Lung (tissue), 12 donors: Measurements from ENCODE around the gene DNAI7. TPM values are rescaled to one million over a fixed set of nuclear protein-coding genes. Genes with fewer than 3 reads are reported as not detected.

ENCODE experiments used
- ATAC-seq: fragments of 200-7000 bp; cut with Tn5 transposase; one replicate; pipeline ENCODE4 v1.9.1; 2020; ENCODE audit warnings: moderate number of reproducible peaks; ENCODE audit not compliant: insufficient read depth, low FRiP score
- DNase-seq, 3 donors: peaks; one replicate each; pipeline ENCODE4 v3.0.0-alpha.2; 2013 to 2017
- H3K27ac ChIP-seq, 2 donors: one replicate each; pipeline ENCODE4 v1.5.1; 2013; ENCODE audit warnings: mild to moderate bottlenecking in 2 of 2, moderate library complexity in 2 of 2, control low read depth in 1 of 2, inconsistent platforms in 1 of 2, low read depth in 1 of 2, low read length in 1 of 2
- H3K27me3 ChIP-seq, 3 donors: one replicate each; pipeline ENCODE4 v1.5.1; 2013; ENCODE audit warnings: low read length in 2 of 3; ENCODE audit not compliant: control insufficient read depth in 3 of 3, insufficient read depth in 3 of 3
- H3K36me3 ChIP-seq, 4 donors: one replicate each; pipeline ENCODE4 v1.5.1; 2013; ENCODE audit warnings: low read length in 4 of 4, mild to moderate bottlenecking in 1 of 4, moderate library complexity in 1 of 4; ENCODE audit not compliant: control insufficient read depth in 4 of 4, insufficient read depth in 4 of 4
- H3K4me1 ChIP-seq, 5 donors: one replicate each; pipeline ENCODE4 v1.5.1; 2013; ENCODE audit warnings: low read length in 5 of 5, mild to moderate bottlenecking in 2 of 5, moderate library complexity in 1 of 5; ENCODE audit not compliant: control insufficient read depth in 5 of 5, insufficient read depth in 5 of 5
- H3K4me3 ChIP-seq: one replicate; pipeline ENCODE4 v1.5.1; 2013; ENCODE audit warnings: mild to moderate bottlenecking, control low read depth, moderate library complexity
- H3K9ac ChIP-seq, 2 donors: one replicate each; pipeline ENCODE4 v1.5.1; 2013; ENCODE audit warnings: low read length in 2 of 2, control low read depth in 1 of 2; ENCODE audit not compliant: insufficient read depth in 1 of 2
- H3K9me3 ChIP-seq, 4 donors: one replicate each; pipeline ENCODE4 v1.5.1; 2013; ENCODE audit warnings: low read length in 3 of 4, mild to moderate bottlenecking in 1 of 4, moderate library complexity in 1 of 4; ENCODE audit not compliant: control insufficient read depth in 4 of 4, insufficient read depth in 3 of 4
- WGBS, 2 donors: extraction: QIAGEN DNeasy Blood & Tissue Kit; methylation state at CpG; one replicate each; pipeline ENCODE4 v1.1.7; 2013; 5-methylcytosine and 5-hydroxymethylcytosine counted together
- polyA plus RNA-seq, 2 donors: library from polyadenylated mRNA; stranded (reverse); fragments of 200-250 nt; gene quantifications; one replicate each; pipeline ENCODE4 v1.2.1, GENCODE V29; 2013
- total RNA-seq, 2 donors: library from RNA; depleted of rRNA in 1 of 2; stranded (reverse); fragments of >200 nt in 1 of 2; gene quantifications; one replicate each; pipeline ENCODE4 v1.2.1, GENCODE V29; 2014 to 2021
- TF ChIP-seq, protein P1 (sequence below): IDR thresholded peaks from 2 replicates; pipeline ENCODE4 v1.5.1; 2012; ENCODE audit warnings: mild to moderate bottlenecking; ENCODE audit errors: control extremely low read depth, extremely low read depth
- donor health status: control.
- donor health status: control.
- donor health status: Bipolar disorder and iron deficiency.
- donor health status: healthy.
- donor health status: DM: yes; HTN: yes; CAD: no.

DNAI7 gene
- total and polyA plus RNA-seq, 4 donors: 2.0 to 11.9 (median 5.7) TPM

DNA sequence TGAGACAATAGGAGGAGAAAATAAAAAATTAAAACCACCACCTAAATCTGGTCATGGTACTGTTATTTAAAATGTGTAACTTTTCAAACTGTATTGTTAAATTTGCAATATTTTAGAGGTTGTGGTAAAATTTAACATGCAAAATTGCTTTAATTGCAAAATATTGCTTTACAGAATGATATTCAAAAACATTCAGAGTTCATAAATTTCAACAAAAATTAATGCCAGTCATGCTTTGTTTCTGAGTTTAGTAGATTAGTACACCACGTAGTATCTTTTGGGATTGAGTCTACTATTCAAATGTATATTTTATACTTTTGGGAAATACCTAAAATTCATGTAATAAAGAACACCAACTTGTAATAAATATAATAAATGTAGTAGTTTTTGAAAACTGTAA is 18.4 kb upstream of the DNAI7 start:
- no peak overlapping the region for H3K4me3 ChIP-seq
- TF ChIP-seq, protein P1, sequence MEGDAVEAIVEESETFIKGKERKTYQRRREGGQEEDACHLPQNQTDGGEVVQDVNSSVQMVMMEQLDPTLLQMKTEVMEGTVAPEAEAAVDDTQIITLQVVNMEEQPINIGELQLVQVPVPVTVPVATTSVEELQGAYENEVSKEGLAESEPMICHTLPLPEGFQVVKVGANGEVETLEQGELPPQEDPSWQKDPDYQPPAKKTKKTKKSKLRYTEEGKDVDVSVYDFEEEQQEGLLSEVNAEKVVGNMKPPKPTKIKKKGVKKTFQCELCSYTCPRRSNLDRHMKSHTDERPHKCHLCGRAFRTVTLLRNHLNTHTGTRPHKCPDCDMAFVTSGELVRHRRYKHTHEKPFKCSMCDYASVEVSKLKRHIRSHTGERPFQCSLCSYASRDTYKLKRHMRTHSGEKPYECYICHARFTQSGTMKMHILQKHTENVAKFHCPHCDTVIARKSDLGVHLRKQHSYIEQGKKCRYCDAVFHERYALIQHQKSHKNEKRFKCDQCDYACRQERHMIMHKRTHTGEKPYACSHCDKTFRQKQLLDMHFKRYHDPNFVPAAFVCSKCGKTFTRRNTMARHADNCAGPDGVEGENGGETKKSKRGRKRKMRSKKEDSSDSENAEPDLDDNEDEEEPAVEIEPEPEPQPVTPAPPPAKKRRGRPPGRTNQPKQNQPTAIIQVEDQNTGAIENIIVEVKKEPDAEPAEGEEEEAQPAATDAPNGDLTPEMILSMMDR: no peak
- no peaks in the 10 kb centered on the region for H3K27me3 ChIP-seq

DNA sequence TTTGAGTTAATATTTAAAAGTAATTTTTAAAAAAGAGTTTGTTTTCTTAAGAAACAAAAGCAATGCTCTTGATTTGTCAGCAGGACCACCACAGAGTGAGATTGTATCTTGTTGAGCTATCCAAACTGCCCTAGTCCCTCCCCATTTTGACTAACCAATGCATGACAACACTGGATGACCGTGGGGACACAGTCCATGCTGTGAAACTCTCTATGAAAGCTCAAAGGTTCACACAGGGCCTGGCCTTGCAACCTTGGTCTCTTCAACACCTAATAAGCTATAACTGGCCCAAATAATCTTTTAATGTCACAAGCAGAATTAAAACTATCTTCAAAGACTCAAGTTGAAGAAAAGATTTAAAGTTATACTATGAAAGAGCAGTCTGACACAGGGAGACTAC is 13.6 kb upstream of the DNAI7 start:
- H3K27ac ChIP-seq: no peak overlapping the region
- no peak for ATAC-seq
- 84 to 89% methylated on average over 1 of the region's 1 CpG for WGBS, 2 donors

More for the DNA sequence above, 18.4 kb upstream of the DNAI7 start:
- DNase-seq: no peak
- Histone ChIP-seq H3K4me1 (no peaks in the 10 kb centered on the region), H3K36me3 (peaks cover 0 to 6% (median 1%) of the 10 kb centered on the region in 4 donors), H3K9ac (no peak overlapping the region), H3K27ac (no peak overlapping the region), H3K9me3 (no peaks in the 10 kb centered on the region)
- 97 to 98% methylated on average over 1 of the region's 1 CpG for WGBS, 2 donors
- no peak for ATAC-seq

DNA sequence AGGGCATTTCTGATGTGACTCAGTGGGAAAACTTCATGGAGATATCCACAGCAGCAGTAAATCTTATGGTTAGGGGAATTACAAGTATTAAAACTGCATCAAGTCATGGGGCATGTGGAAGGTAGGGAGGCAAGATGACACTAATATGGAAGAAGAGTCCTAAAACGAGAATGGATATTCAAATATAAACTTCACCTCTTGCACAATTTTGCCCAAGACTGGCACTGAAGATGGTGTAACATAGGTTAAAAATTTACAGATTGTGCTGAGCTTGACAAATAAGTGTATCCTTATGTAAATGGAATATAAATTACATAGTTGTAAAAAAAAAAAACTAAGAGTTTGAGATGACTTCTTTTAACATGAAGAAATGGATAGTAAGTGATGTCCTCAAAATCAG is 12.9 kb upstream of the DNAI7 start:
- WGBS, 2 donors: 62 to 68% methylated on average over 1 of the region's 1 CpG
- no peak for ATAC-seq

More for the DNA sequence above, 13.6 kb upstream of the DNAI7 start:
- TF ChIP-seq, protein P1: no peak
- Histone ChIP-seq H3K36me3 (peaks cover 0 to 7% (median 3%) of the 10 kb centered on the region in 4 donors), H3K9ac (no peak overlapping the region), H3K27me3 (no peaks in the 10 kb centered on the region), H3K4me1 (no peaks in the 10 kb centered on the region), H3K9me3 (no peaks in the 10 kb centered on the region), H3K4me3 (no peak overlapping the region)
- no peak for DNase-seq

More for the DNA sequence above, 12.9 kb upstream of the DNAI7 start:
- H3K27me3 ChIP-seq: no peaks in the 10 kb centered on the region
- peaks cover 0 to 7% (median 3%) of the 10 kb centered on the region in 4 donors for H3K36me3 ChIP-seq
- H3K4me1 ChIP-seq: no peaks in the 10 kb centered on the region
- DNase-seq: no peak
- TF ChIP-seq, protein P1: no peak
- no peak overlapping the region for H3K27ac ChIP-seq
- no peak overlapping the region for H3K9ac ChIP-seq
- H3K4me3 ChIP-seq: no peak overlapping the region
- no peaks in the 10 kb centered on the region for H3K9me3 ChIP-seq
